ENCODE results near the gene MACF1.
"Not testable (repeated sequence)": the region's sequence is repeated elsewhere in the genome, so short reads cannot be mapped to it uniquely, and the experiment has no call there.

The MACF1 gene

GRCh38 chr1:39196244-39197215, 8.0 kb upstream of the MACF1 start:
- peak; percentile 56 for DNase-seq (ENCODE audit: low spot score)
- no peak for TF ChIP-seq CTCF (IDR thresholded peaks at IDR 0.05; ENCODE audit: borderline replicate concordance, control extremely low read depth, extremely low read depth, insufficient read depth, missing control alignments)
- in situ Hi-C loops (cut with MboI; ENCODE audit: low sequenced_read_pairs, unreplicated experiment) = no loop called here

- DNase-seq (ENCODE audit: low spot score) = no peak
- no peak for TF ChIP-seq CTCF (IDR thresholded peaks at IDR 0.05; ENCODE audit: borderline replicate concordance, control extremely low read depth, extremely low read depth, insufficient read depth, missing control alignments)
- in situ Hi-C loops (cut with MboI; ENCODE audit: low sequenced_read_pairs, unreplicated experiment) = no loop called here
Observed at GRCh38 chr1:39199593-39199992, 4.9 kb upstream of the MACF1 start.

GRCh38 chr1:39205102-39205780, 746 bp downstream of the MACF1 start:
- in situ Hi-C loops (cut with MboI; ENCODE audit: low sequenced_read_pairs, unreplicated experiment) = no loop called here
- peak; percentile 49 for DNase-seq (ENCODE audit: low spot score)
- TF ChIP-seq CTCF (IDR thresholded peaks at IDR 0.05; ENCODE audit: borderline replicate concordance, control extremely low read depth, extremely low read depth, insufficient read depth, missing control alignments) = no peak

GRCh38 chr1:39205781-39206464, 1.4 kb downstream of the MACF1 start:
- TF ChIP-seq CTCF (IDR thresholded peaks at IDR 0.05; ENCODE audit: borderline replicate concordance, control extremely low read depth, extremely low read depth, insufficient read depth, missing control alignments) = no peak
- no peak for DNase-seq (ENCODE audit: low spot score)
- in situ Hi-C loops (cut with MboI; ENCODE audit: low sequenced_read_pairs, unreplicated experiment) = no loop called here

- DNase-seq (ENCODE audit: low spot score); in situ Hi-C loops (cut with MboI; ENCODE audit: low sequenced_read_pairs, unreplicated experiment): not testable (repeated sequence)
Observed at GRCh38 chr1:39208360-39208759, 3.9 kb downstream of the MACF1 start.

- TF ChIP-seq CTCF (IDR thresholded peaks at IDR 0.05; ENCODE audit: borderline replicate concordance, control extremely low read depth, extremely low read depth, insufficient read depth, missing control alignments) = no peak
- in situ Hi-C loops (cut with MboI; ENCODE audit: low sequenced_read_pairs, unreplicated experiment) = no loop called here
- DNase-seq (ENCODE audit: low spot score) = no peak
Observed at GRCh38 chr1:39210649-39211048, 6.2 kb downstream of the MACF1 start.

Measured in GM13976 (cell line).